ENCODE results near the gene INPP4A. TPM values are rescaled to one million over a fixed set of nuclear protein-coding genes. Genes with fewer than 3 reads are reported as not detected.

INPP4A gene
- polyA plus RNA-seq, 1 experiment, result 12.9 TPM

DNA sequence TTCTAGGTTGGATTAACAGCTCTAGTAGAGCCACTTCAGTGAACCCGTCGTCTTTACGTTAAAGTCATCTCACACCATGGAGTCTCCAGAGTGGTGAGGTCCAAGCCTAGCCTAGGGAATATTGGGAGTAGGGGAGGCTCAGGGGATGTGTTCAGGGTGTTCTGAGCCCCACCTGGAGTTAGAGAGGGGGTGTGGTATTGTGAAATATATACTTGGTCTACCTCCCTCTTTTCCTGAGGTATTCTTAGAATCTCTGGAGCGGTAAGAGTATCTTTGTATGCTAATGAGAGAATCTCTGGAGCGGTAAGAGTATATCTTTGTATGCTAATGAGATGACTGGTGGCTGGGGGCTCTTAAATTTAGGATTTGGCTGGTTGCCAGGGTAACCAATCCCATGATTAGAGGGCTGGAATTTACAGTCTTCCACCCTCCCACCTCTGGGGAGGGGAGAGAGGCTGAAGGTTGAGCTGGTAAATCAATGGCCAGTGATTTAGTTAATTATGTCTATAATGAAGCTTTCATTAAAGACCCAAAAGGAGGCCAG, 69.5 kb downstream of the INPP4A start:
- DNase-seq (ENCODE audit: low read depth, low spot score), result no peak
- Histone ChIP-seq H3K27me3 (ENCODE audit: control insufficient read depth, insufficient read depth, low read length) (no peaks in the 10 kb centered on the region), H3K9me3 (ENCODE audit: control insufficient read depth, insufficient read depth, low read length) (no peaks in the 10 kb centered on the region), H3K27ac (ENCODE audit: low read depth, low read length) (no peak overlapping the region), H3K4me3 (ENCODE audit: low read depth, low read length) (no peak overlapping the region)
- ChIA-PET CTCF (interaction anchor here (1.2 to 2.5 kb wide), 4 partner anchors 19 to 101 kb away, joined by 3 to 9 read pairs (median 6); no protein-coding TSS in a partner anchor), POLR2A (no interaction called here)
- TF ChIP-seq, protein P1, sequence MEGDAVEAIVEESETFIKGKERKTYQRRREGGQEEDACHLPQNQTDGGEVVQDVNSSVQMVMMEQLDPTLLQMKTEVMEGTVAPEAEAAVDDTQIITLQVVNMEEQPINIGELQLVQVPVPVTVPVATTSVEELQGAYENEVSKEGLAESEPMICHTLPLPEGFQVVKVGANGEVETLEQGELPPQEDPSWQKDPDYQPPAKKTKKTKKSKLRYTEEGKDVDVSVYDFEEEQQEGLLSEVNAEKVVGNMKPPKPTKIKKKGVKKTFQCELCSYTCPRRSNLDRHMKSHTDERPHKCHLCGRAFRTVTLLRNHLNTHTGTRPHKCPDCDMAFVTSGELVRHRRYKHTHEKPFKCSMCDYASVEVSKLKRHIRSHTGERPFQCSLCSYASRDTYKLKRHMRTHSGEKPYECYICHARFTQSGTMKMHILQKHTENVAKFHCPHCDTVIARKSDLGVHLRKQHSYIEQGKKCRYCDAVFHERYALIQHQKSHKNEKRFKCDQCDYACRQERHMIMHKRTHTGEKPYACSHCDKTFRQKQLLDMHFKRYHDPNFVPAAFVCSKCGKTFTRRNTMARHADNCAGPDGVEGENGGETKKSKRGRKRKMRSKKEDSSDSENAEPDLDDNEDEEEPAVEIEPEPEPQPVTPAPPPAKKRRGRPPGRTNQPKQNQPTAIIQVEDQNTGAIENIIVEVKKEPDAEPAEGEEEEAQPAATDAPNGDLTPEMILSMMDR (IDR thresholded peaks at IDR 0.05; ENCODE audit: low read depth, low read length), result no peak

DNA sequence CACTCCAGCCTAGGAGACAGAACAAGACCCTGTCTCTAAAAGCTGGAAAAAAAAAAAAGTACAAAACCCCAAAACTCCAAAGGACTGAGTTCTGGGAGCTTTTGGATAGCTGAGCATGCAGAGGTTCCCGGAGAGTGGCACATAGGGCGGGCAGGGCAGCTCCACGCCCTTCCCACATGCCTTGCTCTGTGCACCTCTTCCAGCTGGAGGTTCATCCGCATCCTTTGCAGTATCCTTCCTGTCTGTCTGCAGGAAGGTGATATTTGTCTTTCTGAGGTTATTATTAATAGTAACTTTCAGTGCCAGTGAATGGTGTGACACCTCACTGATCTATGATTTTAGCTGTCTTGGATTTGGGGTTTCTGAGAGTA, 70.2 kb downstream of the INPP4A start:
- ChIA-PET CTCF (interaction anchor here (1.2 to 2.5 kb wide), 4 partner anchors 18 to 102 kb away, joined by 3 to 9 read pairs (median 6); no protein-coding TSS in a partner anchor), POLR2A (no interaction called here)
- Histone ChIP-seq H3K27ac (ENCODE audit: low read depth, low read length) (peak overlapping the region; percentile 39), H3K9me3 (ENCODE audit: control insufficient read depth, insufficient read depth, low read length) (no peaks in the 10 kb centered on the region), H3K4me3 (ENCODE audit: low read depth, low read length) (no peak overlapping the region), H3K27me3 (ENCODE audit: control insufficient read depth, insufficient read depth, low read length) (no peaks in the 10 kb centered on the region)
- DNase-seq (ENCODE audit: low read depth, low spot score), result no peak
- TF ChIP-seq, protein P1 (IDR thresholded peaks at IDR 0.05; ENCODE audit: low read depth, low read length), result no peak

DNA sequence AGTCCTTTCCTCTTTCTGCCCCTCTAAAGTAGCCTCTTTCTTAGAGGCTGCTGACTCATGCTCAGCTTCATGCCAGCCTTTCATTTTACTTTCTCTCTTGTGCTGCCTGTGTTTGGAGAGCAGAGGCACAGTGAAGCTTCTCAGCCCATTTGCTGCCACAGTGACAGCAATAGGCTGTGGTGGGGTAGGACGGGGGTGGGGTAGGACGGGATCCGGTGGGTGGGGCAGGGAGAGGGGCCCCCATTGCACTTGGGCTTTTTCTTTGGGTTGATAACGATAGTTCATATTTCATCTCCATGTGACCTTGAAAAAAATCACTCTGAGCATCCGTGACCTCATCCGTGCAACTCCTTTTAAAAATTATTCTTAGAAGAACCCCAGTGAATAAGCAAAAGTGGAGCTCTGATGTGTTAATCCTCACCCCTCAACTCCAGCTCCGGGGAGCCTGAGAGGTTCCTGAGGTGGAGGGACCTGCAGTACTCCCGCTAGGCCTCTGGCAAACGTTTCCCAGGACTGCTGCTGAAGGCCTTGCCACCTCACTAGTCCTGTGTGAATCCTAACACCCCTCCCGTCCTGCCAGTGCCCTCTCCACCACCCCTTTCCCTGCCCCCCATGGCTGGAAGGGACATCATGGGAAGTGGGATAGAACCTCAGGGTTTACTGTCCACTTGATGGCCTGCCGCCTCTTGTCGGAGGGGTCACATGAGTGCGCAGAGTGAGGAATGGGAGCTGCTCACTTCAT, 70.8 kb downstream of the INPP4A start:
- H3K27me3 ChIP-seq (ENCODE audit: control insufficient read depth, insufficient read depth, low read length), result no peaks in the 10 kb centered on the region
- ChIA-PET POLR2A (no interaction called here), CTCF (interaction anchor here (1.2 to 2.5 kb wide), 4 partner anchors 17 to 102 kb away, joined by 3 to 9 read pairs (median 6); no protein-coding TSS in a partner anchor)
- H3K4me3 ChIP-seq (ENCODE audit: low read depth, low read length), result no peak overlapping the region
- TF ChIP-seq, protein P1 (IDR thresholded peaks at IDR 0.05; ENCODE audit: low read depth, low read length), result no peak
- no peaks in the 10 kb centered on the region for H3K9me3 ChIP-seq (ENCODE audit: control insufficient read depth, insufficient read depth, low read length)
- DNase-seq (ENCODE audit: low read depth, low spot score), result no peak
- H3K27ac ChIP-seq (ENCODE audit: low read depth, low read length), result peak overlapping the region; percentile 3

DNA sequence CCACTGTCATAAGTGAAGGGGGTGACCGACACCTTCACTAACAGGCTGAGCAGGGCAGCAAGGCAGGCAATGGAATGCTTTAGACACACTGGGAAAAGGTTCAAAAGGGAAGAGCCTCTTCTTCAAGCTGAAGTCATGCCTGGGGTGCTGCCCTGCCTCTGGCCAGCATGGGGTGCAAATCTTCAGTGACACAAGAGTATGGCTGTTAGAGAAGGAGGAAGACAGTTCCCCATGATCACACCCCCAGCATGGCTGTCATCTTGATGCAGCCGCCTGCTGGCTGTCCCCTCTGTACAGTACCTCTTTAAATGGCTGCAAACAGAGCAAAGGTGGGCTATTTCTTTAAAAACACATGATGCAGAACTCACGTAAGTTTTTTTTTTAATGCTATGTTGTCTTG, 71.9 kb downstream of the INPP4A start:
- CTCF ChIA-PET, result interaction anchor here (2.5 kb wide), 1 partner anchor 103 kb away, joined by 9 read pairs; no protein-coding TSS in a partner anchor

More for the DNA sequence above, 71.9 kb downstream of the INPP4A start:
- Histone ChIP-seq H3K9me3 (ENCODE audit: control insufficient read depth, insufficient read depth, low read length) (no peaks in the 10 kb centered on the region), H3K27ac (ENCODE audit: low read depth, low read length) (no peak overlapping the region), H3K4me3 (ENCODE audit: low read depth, low read length) (no peak overlapping the region), H3K27me3 (ENCODE audit: control insufficient read depth, insufficient read depth, low read length) (no peaks in the 10 kb centered on the region)
- POLR2A ChIA-PET, result no interaction called here
- DNase-seq (ENCODE audit: low read depth, low spot score), result no peak
- TF ChIP-seq, protein P1 (IDR thresholded peaks at IDR 0.05; ENCODE audit: low read depth, low read length), result no peak

Data from AG04450 (cell line).